GM18526 (cell line): ENCODE data around the gene DPP6.

Experiments
- POLR2A ChIP-seq: IDR thresholded peaks from 3 replicates; pipeline ENCODE4 v1.6.1; 2011; ENCODE audit not compliant: insufficient read length; ENCODE audit errors: extremely low read depth

The DPP6 gene

DNA sequence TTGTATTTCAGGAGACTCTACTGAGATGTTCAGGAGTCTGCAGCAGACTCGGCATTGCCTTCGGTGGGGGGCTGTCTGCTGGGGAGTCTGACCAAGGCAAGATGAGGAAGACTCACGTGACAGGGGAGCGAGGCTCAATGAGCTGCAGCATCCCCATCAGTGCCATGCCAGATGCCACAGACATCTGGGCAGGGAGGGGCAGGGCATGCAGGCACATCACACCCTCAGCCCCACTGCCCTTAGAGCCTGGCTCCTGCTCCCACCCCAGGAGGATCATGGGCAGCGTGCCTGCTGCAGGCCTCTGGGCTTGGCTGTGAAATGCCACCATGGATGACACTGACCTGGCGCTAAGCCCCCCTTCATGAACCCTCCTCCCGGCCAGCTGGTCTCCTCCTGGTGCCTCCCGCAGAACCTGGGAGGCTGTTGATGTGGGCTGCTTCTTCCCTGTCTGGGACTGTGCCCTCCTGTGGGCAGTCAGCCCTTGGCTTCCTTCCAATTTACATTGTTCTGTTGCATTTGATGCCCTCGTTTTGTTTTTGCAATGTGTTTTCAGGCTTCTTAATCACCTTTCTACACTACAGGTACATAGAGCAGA, 715.7 kb downstream of the DPP6 start:
- TF ChIP-seq POLR2A = no peak

GRCh38 chr7:154769001-154769400, 716.8 kb downstream of the DPP6 start:
- TF ChIP-seq POLR2A = no peak

- no peak for TF ChIP-seq POLR2A
These were observed 717.3 kb downstream of the DPP6 start for GRCh38 chr7:154769527-154769926.

DNA sequence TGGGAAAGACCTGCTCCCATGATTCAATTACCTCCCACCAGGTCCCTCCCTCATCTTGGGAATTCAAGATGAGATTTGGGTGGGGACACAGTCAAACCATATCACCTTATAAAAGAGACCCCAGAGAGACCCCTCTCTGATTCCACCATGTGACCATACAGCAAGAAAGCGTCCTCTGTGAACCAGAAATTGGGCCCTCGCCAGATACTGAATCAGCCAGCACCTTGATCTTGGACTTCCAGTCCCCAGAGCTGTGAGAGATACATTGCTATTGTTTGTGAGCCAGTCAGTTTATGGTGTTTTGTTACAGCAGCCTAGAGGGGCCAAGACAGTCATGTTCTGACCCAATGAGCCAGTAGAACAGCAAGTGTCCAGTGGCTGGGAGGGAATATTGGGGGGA, 718.2 kb downstream of the DPP6 start:
- no peak for TF ChIP-seq POLR2A

DNA sequence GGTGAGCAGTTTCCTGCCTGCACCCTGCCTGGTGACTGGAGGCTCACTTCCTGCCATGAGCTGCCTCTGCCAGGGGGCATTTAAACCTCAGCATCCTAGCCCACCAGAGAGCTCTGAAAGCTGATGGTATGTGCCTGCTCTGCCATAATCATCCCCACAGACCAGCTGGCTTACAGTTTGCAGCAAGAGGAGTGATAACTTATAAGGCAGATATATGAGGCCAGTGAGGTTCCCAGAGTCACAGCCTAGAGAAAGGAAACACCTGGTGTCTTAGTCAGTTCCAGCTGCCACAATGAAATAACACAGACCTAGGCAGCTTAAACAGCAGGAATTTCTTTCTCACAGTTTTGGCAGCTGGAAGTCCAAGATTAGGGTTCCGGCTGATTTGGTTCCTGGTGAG, 718.8 kb downstream of the DPP6 start:
- TF ChIP-seq POLR2A = no peak

GRCh38 chr7:154774303-154774969, 722.2 kb downstream of the DPP6 start:
- no peak for TF ChIP-seq POLR2A

DNA sequence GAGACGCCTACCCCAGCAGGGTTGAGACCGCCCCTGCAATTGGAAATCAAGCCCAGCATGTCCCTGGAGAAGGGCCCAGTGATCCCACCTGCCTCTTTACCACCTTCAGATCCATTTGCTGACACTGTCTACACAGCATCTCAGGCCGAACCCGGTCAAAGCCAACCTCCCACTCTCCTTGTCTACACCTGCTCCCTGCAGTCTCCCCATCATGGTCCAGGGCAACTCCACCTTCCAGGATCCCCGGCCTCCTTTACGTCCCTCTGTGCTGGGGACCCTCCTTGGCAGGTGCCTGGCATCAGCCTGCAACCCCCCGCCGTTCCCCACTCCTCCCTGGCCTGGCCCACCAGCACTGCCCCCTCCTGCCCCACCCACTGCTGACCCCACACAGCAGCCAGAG, 723.5 kb downstream of the DPP6 start:
- TF ChIP-seq POLR2A = no peak

DNA sequence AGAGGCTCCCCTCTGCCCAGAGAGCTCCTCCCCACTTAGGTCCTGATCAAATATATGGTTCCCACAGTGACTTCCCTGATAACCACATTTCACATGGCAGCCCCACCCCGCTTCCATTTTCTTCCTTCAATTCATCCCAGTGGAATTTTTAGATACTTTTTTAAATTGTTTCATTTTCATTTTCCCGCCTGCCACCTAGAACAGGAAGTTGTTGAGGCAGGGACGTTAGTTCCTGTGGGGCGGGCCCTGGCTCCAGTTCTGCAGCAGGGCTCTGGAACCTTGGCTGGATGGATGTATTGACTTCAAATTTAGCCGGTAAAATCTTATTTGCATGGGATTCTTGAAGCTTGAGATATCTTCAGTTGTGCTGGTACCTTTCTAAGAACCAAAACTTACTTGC, 724.2 kb downstream of the DPP6 start:
- TF ChIP-seq POLR2A = no peak

DNA sequence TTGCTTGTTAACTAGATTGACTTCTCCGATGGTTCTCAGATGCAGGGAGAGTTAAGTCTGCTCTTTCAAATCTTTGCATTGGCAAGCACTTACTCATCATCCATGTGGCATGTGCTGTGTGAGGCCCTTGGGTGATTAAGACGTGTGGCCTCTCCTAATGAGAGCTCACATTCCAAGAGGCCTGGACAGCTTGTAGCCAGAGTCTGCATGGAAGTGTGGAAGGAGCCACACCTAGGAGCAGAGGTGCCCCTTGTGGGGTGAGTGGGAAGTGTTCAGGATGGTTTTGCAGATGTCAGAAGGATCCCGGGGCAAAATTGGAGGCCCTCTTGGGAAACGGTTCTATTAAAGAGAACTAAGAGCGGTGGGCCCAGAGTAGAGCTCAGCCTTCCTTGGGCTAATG, 724.8 kb downstream of the DPP6 start:
- no peak for TF ChIP-seq POLR2A

GRCh38 chr7:154777489-154777888, 725.3 kb downstream of the DPP6 start:
- no peak for TF ChIP-seq POLR2A

GRCh38 chr7:154777908-154778307, 725.7 kb downstream of the DPP6 start:
- TF ChIP-seq POLR2A = no peak

- no peak for TF ChIP-seq POLR2A
These were observed 729.4 kb downstream of the DPP6 start for GRCh38 chr7:154781369-154782303.

GRCh38 chr7:154783281-154783909, 731.2 kb downstream of the DPP6 start:
- TF ChIP-seq POLR2A = no peak

DNA sequence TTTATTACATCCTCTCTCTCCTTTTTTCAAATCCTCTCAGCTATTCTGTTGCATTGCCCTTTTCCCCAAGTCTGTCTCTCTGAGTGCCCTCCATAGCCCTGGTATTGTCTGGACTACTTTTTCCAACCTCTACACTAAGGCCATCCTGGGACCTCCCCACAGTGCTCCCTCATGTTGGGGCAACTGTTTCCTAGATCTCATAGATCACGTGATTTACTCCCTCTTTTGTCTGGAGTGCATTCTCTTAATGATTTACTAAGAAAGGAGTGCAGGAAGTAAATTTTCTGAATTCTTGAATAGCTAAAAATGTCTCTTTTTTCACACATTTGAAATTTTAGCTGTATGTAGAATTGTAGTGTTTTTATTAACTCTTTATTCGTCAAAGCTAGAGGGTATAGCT, 733.7 kb downstream of the DPP6 start:
- no peak for TF ChIP-seq POLR2A

DNA sequence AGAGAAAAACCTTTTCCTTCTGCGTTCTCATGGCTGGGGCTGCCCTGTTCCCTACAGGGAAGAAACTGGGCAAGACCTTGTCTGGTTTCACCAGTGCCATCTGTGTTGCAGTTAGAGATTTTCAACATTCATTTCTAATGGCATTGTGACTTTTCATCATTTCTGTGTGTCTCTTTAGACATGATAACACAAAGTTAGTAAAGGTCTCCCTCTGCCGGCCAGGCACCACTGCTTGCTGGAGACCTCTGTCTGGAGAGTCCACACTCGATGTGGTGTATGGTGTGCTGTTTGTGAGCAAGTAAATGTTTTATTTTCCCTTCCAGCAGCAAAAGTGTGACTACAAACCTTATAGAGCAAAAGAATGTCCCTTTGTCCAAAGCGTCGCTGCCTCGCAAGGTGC, 737.2 kb downstream of the DPP6 start:
- TF ChIP-seq POLR2A = no peak

GRCh38 chr7:154791611-154792010, 739.4 kb downstream of the DPP6 start:
- TF ChIP-seq POLR2A = no peak

GRCh38 chr7:154792436-154793055, 740.3 kb downstream of the DPP6 start:
- TF ChIP-seq POLR2A = no peak
